Smooth muscle cell (in vitro differentiated cells): ENCODE measurements around the gene RNASE13. TPM values are rescaled to one million over a fixed set of nuclear protein-coding genes. Genes with fewer than 3 reads are reported as not detected.
A peak's percentile ranks its signal among the peaks of the same experiment; 100 is the strongest.

Experiments used
- DNase-seq: peaks from one replicate; lab custom pipeline; 2025; ENCODE audit not compliant: unreplicated experiment; lab: John Stamatoyannopoulos, UW
- H2AFZ ChIP-seq: fragments of 200-600 bp; sonication (generic); 2 replicates; pipeline ENCODE4 v1.6.0; 2016; ENCODE audit warnings: antibody characterized with exemption, low read depth, mild to moderate bottlenecking
- H3F3A ChIP-seq: fragments of 200-600 bp; sonication (generic); 2 replicates; pipeline ENCODE4 v1.6.0; 2017; ENCODE audit warnings: antibody characterized with exemption, low read depth
- H3K27ac ChIP-seq: fragments of 200-600 bp; sonication (generic); 2 replicates; pipeline ENCODE4 v1.5.1; 2016; ENCODE audit warnings: low read depth, mild to moderate bottlenecking
- H3K27me3 ChIP-seq: fragments of 200-600 bp; sonication (generic); 2 replicates; pipeline ENCODE4 v1.6.1; 2016; ENCODE audit warnings: low read depth, mild to moderate bottlenecking
- H3K36me3 ChIP-seq: fragments of 200-600 bp; sonication (generic); 2 replicates; pipeline ENCODE4 v1.5.1; 2016; ENCODE audit warnings: low read depth
- H3K4me1 ChIP-seq: fragments of 200-600 bp; sonication (generic); 2 replicates; pipeline ENCODE4 v1.5.1; 2016; ENCODE audit warnings: low read depth
- H3K4me2 ChIP-seq: fragments of 200-600 bp; sonication (generic); 2 replicates; pipeline ENCODE4 v1.6.0; 2016; ENCODE audit warnings: mild to moderate bottlenecking
- H3K4me3 ChIP-seq: fragments of 200-600 bp; sonication (generic); 2 replicates; pipeline ENCODE4 v1.5.1; 2016; ENCODE audit warnings: mild to moderate bottlenecking
- H3K79me2 ChIP-seq: fragments of 200-600 bp; sonication (generic); 2 replicates; pipeline ENCODE4 v1.6.0; 2016; ENCODE audit warnings: low read depth, mild to moderate bottlenecking
- H3K9ac ChIP-seq: fragments of 200-600 bp; sonication (generic); 2 replicates; pipeline ENCODE4 v1.6.0; 2016; ENCODE audit warnings: low read depth
- H3K9me3 ChIP-seq: fragments of 200-600 bp; sonication (generic); replicated peaks from 2 replicates; pipeline ENCODE4 v1.5.1; 2016; ENCODE audit warnings: low read depth
- H4K20me1 ChIP-seq: fragments of 200-600 bp; sonication (generic); 2 replicates; pipeline ENCODE4 v1.6.0; 2016; ENCODE audit warnings: low read depth
- WGBS: methylation state at CpG from one replicate; pipeline ENCODE4 v1.1.7; 2016; ENCODE audit warnings: low lambda C conversion rate; 5-methylcytosine and 5-hydroxymethylcytosine counted together
- polyA plus RNA-seq: library from polyadenylated mRNA; unstranded; fragments of >200 nt; fragmentation: Nextera tagmentation; extraction: Ambion mirVana; gene quantifications from 2 replicates; pipeline ENCODE4 v1.2.1, GENCODE V29; 2016
- total RNA-seq: library from RNA; depleted of rRNA; stranded (reverse); fragments of >200 nt; gene quantifications from 2 replicates; pipeline ENCODE4 v1.2.3, GENCODE V29; 2014
- TF ChIP-seq, protein P1 (sequence below): fragments of 200-600 bp; sonication (generic); IDR thresholded peaks from 2 replicates; pipeline ENCODE4 v1.5.1; 2017; ENCODE audit warnings: borderline replicate concordance, mild to moderate bottlenecking, antibody characterized with exemption; ENCODE audit not compliant: insufficient read depth, poor library complexity, severe bottlenecking

Gene RNASE13
- total and polyA plus RNA-seq, 2 experiments from 2014 or later: 0.25 TPM; not detected in 1

DNA sequence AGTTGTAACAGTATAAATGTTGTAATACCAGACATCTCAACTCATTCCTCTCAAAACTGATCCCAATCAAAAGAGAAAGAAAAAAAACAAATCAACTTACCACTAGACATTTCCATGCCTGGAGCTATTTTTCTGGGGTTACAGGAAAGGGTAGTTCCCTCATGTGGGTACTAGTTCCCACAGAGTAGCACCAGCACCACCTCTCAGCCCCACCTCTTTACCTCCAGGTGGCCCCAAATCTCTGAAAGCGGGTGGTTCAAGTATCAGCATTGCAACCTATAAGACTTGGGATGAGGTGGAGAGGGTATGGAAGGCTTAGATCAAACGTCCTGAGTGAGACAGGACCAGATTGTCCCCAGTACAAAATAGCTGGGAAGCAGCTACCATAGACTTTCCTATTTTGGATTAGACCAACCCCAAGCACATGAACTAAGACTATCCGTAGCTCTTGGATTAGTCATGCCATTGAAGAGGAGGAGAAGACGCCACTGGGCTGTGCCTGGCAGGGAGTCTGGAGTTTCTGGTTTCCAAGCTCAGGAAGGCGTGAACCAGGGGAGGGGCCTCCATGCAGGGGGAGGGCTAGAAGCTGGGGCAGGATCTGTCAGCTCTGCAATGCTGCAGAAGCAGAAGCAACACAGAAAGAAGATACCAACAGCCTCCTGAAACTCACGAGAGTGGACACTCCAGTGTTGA, 35.8 kb downstream of the RNASE13 start, which contains the start of gene SLC39A2:
Gene SLC39A2, plus strand, starts transcription at position 620 of the 693 bp plus-strand sequence. CDS start 154 bp downstream, outside the sequence.
- Histone ChIP-seq H3F3A (peaks cover 26% of the 10 kb centered on the region), H3K27me3 (no peaks in the 10 kb centered on the region), H3K4me1 (peaks cover 16% of the 10 kb centered on the region), H3K9ac (peak within 1 kb of the TSS; percentile 59), H3K36me3 (peaks cover 10% of the 10 kb centered on the region), H3K9me3 (no peaks in the 10 kb centered on the region), H3K4me3 (peak within 1 kb of the TSS; percentile 31), H4K20me1 (no peaks in the 10 kb centered on the region), H3K4me2 (peak within 1 kb of the TSS; percentile 81), H3K79me2 (peaks cover 18% of the 10 kb centered on the region), H2AFZ (peak within 1 kb of the TSS; percentile 5), H3K27ac (peak within 1 kb of the TSS; percentile 87)
- 8% methylated on average over 6 of the region's 6 CpGs for WGBS
- TF ChIP-seq, protein P1, sequence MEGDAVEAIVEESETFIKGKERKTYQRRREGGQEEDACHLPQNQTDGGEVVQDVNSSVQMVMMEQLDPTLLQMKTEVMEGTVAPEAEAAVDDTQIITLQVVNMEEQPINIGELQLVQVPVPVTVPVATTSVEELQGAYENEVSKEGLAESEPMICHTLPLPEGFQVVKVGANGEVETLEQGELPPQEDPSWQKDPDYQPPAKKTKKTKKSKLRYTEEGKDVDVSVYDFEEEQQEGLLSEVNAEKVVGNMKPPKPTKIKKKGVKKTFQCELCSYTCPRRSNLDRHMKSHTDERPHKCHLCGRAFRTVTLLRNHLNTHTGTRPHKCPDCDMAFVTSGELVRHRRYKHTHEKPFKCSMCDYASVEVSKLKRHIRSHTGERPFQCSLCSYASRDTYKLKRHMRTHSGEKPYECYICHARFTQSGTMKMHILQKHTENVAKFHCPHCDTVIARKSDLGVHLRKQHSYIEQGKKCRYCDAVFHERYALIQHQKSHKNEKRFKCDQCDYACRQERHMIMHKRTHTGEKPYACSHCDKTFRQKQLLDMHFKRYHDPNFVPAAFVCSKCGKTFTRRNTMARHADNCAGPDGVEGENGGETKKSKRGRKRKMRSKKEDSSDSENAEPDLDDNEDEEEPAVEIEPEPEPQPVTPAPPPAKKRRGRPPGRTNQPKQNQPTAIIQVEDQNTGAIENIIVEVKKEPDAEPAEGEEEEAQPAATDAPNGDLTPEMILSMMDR: no peak
- peak; percentile 50 for DNase-seq

- H2AFZ ChIP-seq: peak overlapping the region; percentile 5
- H3K4me2 ChIP-seq: peak overlapping the region; percentile 81
- H3K4me1 ChIP-seq: peaks cover 16% of the 10 kb centered on the region
- H4K20me1 ChIP-seq: no peaks in the 10 kb centered on the region
- 5% methylated on average over 3 of the region's 3 CpGs for WGBS
- peaks cover 24% of the 10 kb centered on the region for H3K79me2 ChIP-seq
- no peaks in the 10 kb centered on the region for H3K9me3 ChIP-seq
- TF ChIP-seq, protein P1: no peak
- peak overlapping the region; percentile 87 for H3K27ac ChIP-seq
- peaks cover 24% of the 10 kb centered on the region for H3F3A ChIP-seq
- DNase-seq: no peak
- H3K27me3 ChIP-seq: no peaks in the 10 kb centered on the region
- peak overlapping the region; percentile 31 for H3K4me3 ChIP-seq
- peaks cover 11% of the 10 kb centered on the region for H3K36me3 ChIP-seq
- H3K9ac ChIP-seq: peak overlapping the region; percentile 59
Measured at GRCh38 chr14:20998139-20998538, 36.5 kb downstream of the RNASE13 start.

DNA sequence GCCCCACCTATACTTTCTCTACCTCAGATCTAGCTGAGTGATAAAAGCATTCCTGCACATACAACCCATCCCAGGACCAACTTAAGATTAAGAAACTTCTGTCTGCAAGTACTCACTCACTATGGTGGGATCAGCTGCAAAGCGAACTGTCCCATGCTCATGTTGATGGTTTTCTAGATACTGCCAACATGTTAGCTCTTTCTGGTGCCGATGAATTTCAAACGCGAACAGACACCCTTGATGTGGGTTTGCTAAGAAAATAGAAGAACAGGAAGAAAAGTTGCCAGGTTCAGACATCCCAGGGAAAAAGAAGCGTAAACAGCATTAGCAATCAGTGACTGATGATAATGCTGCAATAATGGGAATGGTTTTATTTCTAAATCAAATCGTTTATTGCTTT, 37.0 kb downstream of the RNASE13 start:
- Histone ChIP-seq H4K20me1 (no peaks in the 10 kb centered on the region), H3F3A (peaks cover 24% of the 10 kb centered on the region), H3K36me3 (peaks cover 14% of the 10 kb centered on the region), H3K27me3 (no peaks in the 10 kb centered on the region), H3K9ac (no peak overlapping the region), H3K4me2 (peak overlapping the region; percentile 81), H3K27ac (peak overlapping the region; percentile 87), H3K9me3 (no peaks in the 10 kb centered on the region), H3K4me1 (peaks cover 16% of the 10 kb centered on the region), H3K4me3 (peak overlapping the region; percentile 31), H2AFZ (no peak overlapping the region), H3K79me2 (peaks cover 30% of the 10 kb centered on the region)
- DNase-seq: no peak
- WGBS: 22% methylated on average over 6 of the region's 6 CpGs
- TF ChIP-seq, protein P1: no peak
